ENCODE measurements around the gene UTP18.

The UTP18 gene

DNA sequence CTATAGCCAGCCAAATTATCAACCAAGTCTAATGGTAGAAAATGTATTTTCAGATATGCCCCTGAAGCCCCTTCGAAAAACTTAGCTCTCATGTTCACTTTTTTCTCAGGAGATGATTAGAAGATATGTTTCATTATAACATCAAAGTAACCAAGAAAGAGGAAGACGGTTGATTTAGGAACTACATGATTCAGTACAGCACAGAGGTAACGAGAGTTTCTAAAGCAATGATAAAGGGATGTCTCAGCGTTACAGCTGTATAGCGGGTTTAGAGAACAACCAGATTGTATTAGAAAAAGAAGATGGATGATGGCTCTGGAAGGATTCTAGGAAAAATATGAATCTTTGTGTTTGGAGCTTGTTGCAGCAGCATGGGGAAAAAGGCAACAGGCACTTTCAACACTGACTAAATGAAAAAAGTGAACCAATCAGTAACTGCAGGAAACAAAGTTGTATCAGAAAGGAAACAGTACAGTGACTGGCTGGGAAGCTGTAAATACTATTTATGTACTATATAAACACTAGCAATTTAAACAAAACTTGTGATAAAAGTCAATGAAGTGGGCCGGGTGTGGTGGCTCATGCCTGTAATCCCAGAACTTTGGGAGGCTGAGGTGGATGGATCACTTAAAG is 22.0 kb upstream of the UTP18 start:
- TF ChIP-seq YY1 (IDR thresholded peaks at IDR 0.05; ENCODE audit: low read depth) (no peak), ZBTB7A (IDR thresholded peaks at IDR 0.05; ENCODE audit: low read depth) (no peak), FOXM1 (IDR thresholded peaks at IDR 0.05; ENCODE audit: borderline replicate concordance, low read depth) (no peak)
- TF ChIP-seq, protein P1, sequence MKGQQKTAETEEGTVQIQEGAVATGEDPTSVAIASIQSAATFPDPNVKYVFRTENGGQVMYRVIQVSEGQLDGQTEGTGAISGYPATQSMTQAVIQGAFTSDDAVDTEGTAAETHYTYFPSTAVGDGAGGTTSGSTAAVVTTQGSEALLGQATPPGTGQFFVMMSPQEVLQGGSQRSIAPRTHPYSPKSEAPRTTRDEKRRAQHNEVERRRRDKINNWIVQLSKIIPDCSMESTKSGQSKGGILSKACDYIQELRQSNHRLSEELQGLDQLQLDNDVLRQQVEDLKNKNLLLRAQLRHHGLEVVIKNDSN (IDR thresholded peaks at IDR 0.05), result no peak

DNA sequence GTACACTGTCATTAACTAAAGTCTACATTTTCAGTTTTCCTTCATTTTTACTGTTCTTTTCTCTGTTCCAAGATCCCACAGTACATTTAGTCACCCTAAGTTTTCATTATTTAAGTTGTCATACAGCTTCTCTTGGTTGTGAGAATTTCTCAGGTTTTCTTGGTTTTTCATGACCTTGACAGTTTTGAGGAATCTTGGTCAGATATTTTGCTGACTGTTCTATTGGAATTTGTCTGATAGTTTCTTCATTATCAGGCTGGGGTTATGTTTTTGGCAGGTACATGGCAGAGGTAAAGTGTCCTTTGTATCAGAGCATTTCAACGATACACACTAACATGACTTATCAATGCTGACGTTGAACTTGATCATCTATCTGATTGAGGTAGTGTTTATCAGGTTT is 20.1 kb upstream of the UTP18 start:
- TF ChIP-seq TAF1 (IDR thresholded peaks at IDR 0.05; ENCODE audit: low read depth) (no peak), RAD21 (IDR thresholded peaks at IDR 0.05; ENCODE audit: low read depth) (no peak), TEAD4 (IDR thresholded peaks at IDR 0.05) (no peak), CEBPB (IDR thresholded peaks at IDR 0.05) (no peak)
- TF ChIP-seq, protein P2, sequence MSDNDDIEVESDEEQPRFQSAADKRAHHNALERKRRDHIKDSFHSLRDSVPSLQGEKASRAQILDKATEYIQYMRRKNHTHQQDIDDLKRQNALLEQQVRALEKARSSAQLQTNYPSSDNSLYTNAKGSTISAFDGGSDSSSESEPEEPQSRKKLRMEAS (IDR thresholded peaks at IDR 0.05), result no peak

DNA sequence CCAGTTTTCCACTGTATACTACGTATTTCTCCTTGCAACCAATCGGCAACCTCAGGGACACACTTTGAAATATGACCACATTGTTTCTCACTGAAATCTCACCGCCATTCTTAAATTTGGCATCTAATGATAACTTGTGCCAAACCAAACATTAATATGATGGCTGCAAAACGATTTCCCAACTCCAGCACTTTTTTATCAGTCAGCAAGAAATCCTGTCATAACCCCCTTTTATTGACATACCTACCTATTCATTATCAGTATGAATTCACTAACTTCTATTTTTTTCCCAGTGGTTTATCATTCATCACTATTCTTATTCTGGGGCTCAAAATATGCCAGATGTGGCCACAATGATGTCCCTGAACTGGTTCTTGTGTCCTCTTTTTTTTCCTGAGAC is 16.3 kb upstream of the UTP18 start:
- TF ChIP-seq EP300 (IDR thresholded peaks at IDR 0.05; ENCODE audit: borderline replicate concordance), result no peak
- TF ChIP-seq TCF12 (IDR thresholded peaks at IDR 0.05; ENCODE audit: low read depth), result no peak
- TF ChIP-seq, protein P1 (IDR thresholded peaks at IDR 0.05), result no peak
- no peak for TF ChIP-seq RAD21 (IDR thresholded peaks at IDR 0.05; ENCODE audit: low read depth)

DNA sequence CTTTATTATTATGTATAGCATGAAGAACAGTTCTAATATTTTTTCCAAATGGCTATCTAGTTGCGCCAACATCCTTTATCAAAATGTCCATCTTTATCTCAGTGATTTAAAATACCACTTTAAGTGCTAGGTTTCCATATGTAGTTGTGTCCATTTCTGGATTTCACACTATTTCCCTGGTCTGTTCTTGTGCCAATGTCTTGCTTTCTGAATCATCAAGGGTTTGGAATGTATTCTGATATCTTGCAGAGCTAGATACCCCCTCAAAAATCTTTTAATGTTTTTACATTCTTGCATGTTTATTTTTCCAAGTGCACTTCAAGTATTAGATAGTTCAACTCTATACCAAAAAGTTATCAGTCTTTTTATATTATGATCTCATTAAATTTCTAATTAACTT is 14.8 kb upstream of the UTP18 start:
- TF ChIP-seq, protein P2 (IDR thresholded peaks at IDR 0.05), result no peak
- no peak for TF ChIP-seq ZBTB7A (IDR thresholded peaks at IDR 0.05; ENCODE audit: low read depth)
- TF ChIP-seq, protein P3, sequence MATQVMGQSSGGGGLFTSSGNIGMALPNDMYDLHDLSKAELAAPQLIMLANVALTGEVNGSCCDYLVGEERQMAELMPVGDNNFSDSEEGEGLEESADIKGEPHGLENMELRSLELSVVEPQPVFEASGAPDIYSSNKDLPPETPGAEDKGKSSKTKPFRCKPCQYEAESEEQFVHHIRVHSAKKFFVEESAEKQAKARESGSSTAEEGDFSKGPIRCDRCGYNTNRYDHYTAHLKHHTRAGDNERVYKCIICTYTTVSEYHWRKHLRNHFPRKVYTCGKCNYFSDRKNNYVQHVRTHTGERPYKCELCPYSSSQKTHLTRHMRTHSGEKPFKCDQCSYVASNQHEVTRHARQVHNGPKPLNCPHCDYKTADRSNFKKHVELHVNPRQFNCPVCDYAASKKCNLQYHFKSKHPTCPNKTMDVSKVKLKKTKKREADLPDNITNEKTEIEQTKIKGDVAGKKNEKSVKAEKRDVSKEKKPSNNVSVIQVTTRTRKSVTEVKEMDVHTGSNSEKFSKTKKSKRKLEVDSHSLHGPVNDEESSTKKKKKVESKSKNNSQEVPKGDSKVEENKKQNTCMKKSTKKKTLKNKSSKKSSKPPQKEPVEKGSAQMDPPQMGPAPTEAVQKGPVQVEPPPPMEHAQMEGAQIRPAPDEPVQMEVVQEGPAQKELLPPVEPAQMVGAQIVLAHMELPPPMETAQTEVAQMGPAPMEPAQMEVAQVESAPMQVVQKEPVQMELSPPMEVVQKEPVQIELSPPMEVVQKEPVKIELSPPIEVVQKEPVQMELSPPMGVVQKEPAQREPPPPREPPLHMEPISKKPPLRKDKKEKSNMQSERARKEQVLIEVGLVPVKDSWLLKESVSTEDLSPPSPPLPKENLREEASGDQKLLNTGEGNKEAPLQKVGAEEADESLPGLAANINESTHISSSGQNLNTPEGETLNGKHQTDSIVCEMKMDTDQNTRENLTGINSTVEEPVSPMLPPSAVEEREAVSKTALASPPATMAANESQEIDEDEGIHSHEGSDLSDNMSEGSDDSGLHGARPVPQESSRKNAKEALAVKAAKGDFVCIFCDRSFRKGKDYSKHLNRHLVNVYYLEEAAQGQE (IDR thresholded peaks at IDR 0.05; ENCODE audit: low read depth), result no peak
- TF ChIP-seq TCF12 (IDR thresholded peaks at IDR 0.05; ENCODE audit: low read depth), result no peak
- TF ChIP-seq, protein P1 (IDR thresholded peaks at IDR 0.05), result no peak
- no peak for TF ChIP-seq YY1 (IDR thresholded peaks at IDR 0.05; ENCODE audit: low read depth)
- no peak for TF ChIP-seq EP300 (IDR thresholded peaks at IDR 0.05; ENCODE audit: borderline replicate concordance)
- TF ChIP-seq EGR1 (IDR thresholded peaks at IDR 0.05), result no peak
- TF ChIP-seq CEBPB (IDR thresholded peaks at IDR 0.05), result no peak
- no peak for TF ChIP-seq TEAD4 (IDR thresholded peaks at IDR 0.05)
- no peak for TF ChIP-seq RAD21 (IDR thresholded peaks at IDR 0.05; ENCODE audit: low read depth)
- no peak for TF ChIP-seq TAF1 (IDR thresholded peaks at IDR 0.05; ENCODE audit: low read depth)
- no peak for TF ChIP-seq NFIC (IDR thresholded peaks at IDR 0.05)
- no peak for TF ChIP-seq CREB1 (IDR thresholded peaks at IDR 0.05; ENCODE audit: low read depth)
- TF ChIP-seq FOXM1 (IDR thresholded peaks at IDR 0.05; ENCODE audit: borderline replicate concordance, low read depth), result no peak

DNA sequence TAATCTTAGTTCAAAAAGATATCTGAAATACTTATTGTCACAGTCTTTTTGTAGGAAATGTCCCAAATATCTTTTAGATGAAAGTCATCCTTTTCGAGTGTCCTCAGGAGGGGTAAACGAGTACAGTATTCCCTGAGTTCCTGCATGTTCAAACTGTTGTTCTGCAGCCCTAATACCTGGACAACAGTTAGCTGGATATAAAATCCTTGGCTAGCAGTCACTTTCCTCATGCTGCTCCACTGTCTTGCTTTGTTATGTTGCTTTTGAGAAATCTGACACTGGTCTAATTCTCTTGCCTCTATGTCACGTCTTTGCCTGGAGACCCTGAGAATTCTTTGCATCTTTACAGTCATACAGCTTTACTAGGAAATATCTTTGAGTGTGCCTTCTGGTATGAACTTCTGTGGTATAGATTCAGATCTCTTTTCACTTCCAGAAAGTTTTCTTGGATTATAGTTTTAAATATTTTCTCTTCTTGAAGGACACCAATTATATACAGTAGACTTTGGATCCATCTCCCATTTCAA is 10.0 kb upstream of the UTP18 start:
- TF ChIP-seq YY1 (IDR thresholded peaks at IDR 0.05; ENCODE audit: low read depth), result no peak
- TF ChIP-seq TCF12 (IDR thresholded peaks at IDR 0.05; ENCODE audit: low read depth), result no peak

DNA sequence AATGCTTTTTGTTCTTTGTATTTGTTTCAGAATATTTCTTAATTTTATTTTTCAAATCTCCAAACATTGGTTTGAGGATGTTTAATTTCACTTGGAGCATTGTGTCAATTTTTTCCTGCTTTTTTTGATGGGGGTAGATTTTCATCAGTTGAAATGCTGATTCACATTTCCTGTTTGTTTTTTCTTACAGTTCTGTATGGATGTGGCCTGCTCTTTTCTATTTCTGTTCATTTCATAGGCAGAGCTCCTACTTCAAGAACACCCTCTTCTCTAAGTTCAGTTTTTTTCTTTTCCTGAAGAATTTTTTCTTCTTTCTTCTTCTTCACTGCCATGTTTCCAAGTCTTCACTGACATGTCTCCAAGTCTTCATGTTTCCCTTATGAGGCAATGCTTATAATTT is 9.3 kb upstream of the UTP18 start:
- TF ChIP-seq, protein P1 (IDR thresholded peaks at IDR 0.05), result no peak
- TF ChIP-seq ZBTB7A (IDR thresholded peaks at IDR 0.05; ENCODE audit: low read depth) (no peak), TAF1 (IDR thresholded peaks at IDR 0.05; ENCODE audit: low read depth) (no peak), TEAD4 (IDR thresholded peaks at IDR 0.05) (no peak), FOXM1 (IDR thresholded peaks at IDR 0.05; ENCODE audit: borderline replicate concordance, low read depth) (no peak), YY1 (IDR thresholded peaks at IDR 0.05; ENCODE audit: low read depth) (no peak), EGR1 (IDR thresholded peaks at IDR 0.05) (no peak), TCF12 (IDR thresholded peaks at IDR 0.05; ENCODE audit: low read depth) (no peak), NFIC (IDR thresholded peaks at IDR 0.05) (no peak), CREB1 (IDR thresholded peaks at IDR 0.05; ENCODE audit: low read depth) (no peak), CEBPB (IDR thresholded peaks at IDR 0.05) (no peak), EP300 (IDR thresholded peaks at IDR 0.05; ENCODE audit: borderline replicate concordance) (no peak), RAD21 (IDR thresholded peaks at IDR 0.05; ENCODE audit: low read depth) (no peak)
- TF ChIP-seq, protein P3 (IDR thresholded peaks at IDR 0.05; ENCODE audit: low read depth), result no peak
- TF ChIP-seq, protein P2 (IDR thresholded peaks at IDR 0.05), result no peak
